ENCODE measurements around the gene MRPL53.
"Not testable (repeated sequence)": the region's sequence is repeated elsewhere in the genome, so short reads cannot be mapped to it uniquely, and the experiment has no call there.

MRPL53 gene

DNA sequence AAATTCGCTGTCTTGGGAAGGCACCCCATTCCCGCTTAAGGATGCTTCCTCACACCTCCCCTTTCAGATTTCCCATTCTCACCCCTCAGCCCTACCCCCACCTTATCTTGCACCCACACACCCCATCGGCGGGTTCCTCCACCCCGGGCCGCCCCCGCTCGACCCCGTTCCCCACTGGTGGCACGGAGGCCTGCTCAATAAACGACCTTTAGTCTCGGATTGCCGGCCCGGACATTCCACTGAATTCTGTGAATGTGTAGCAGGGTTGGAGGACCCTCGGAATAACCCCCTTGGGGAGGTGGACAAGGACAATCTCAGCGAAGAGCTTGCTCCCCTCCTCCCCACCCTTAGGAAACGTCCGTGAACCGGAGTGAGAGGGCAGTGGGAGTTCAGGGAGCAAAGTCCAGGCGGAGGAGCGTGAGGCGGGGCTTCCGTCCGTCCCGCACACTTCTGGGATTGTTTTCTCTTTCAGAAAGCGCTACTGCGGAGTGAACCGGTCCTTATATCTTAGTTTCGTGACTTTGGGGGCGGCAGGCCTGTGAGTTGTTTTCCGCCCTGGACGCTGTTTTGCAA lies 29.8 kb upstream of the MRPL53 start:
- no peak for DNase-seq

DNA sequence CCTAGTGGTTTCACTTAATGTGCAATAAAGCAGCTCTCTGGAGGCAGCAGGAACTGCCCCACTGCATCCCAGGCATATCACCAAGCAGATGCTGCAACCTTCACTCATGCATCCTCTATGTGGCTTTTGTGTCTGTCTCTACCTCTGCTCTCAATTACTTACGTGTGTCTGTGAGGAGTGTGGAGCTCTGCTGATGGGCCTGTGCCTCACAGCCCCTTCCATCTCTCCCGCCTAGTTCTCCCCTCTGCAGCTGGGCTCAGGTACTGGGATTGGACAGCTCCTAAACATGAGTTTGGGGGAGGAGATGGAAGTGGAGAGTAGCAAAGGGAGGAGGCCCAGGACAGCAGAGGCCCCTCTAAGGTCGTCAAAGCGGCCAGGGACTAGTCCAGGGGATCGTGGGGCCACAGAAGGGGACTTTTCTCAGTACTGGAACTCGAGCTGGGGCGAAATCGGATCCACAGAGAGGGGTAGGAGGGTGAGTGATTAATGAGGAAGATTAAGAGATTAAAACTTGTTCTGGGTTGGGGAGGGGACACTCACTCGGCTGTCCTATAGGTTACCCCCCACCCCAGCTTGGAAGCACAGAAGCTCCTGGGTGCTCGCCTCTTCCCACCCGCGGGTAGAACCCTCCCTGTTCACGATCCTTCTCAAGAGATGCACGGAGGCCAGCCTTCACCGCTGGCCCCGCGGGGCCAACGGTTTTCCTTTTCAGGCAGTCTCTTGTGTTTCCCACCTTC lies 29.0 kb upstream of the MRPL53 start:
- no peak for DNase-seq

DNA sequence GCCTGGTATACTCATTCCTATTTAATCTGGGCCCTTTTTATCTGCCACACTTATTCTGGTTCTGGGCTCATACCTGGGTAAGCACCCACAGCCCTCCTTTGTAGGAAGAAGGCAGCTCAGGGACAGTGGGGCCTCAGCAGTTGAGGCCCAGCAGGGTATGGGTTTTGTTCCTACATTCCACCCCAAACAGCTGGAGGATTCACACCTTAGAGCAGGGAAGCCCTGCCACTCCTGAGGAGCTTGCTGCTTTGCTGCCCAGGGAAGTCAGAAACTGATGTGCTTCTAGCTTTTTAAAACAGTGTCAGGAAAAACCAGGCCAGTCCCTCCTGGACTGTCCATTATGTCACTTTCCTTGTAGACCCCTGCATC lies 28.1 kb upstream of the MRPL53 start:
- DNase-seq: no peak

GRCh38 chr2:74499940-74500577 lies 27.6 kb upstream of the MRPL53 start:
- DNase-seq: no peak

- no peak for DNase-seq
These were observed 26.9 kb upstream of the MRPL53 start, which contains the start of gene LBX2 for GRCh38 chr2:74499267-74499939. LBX2 (minus strand) TSS chr2:74499603; CDS start chr2:74499537, 66 bp downstream.

DNA sequence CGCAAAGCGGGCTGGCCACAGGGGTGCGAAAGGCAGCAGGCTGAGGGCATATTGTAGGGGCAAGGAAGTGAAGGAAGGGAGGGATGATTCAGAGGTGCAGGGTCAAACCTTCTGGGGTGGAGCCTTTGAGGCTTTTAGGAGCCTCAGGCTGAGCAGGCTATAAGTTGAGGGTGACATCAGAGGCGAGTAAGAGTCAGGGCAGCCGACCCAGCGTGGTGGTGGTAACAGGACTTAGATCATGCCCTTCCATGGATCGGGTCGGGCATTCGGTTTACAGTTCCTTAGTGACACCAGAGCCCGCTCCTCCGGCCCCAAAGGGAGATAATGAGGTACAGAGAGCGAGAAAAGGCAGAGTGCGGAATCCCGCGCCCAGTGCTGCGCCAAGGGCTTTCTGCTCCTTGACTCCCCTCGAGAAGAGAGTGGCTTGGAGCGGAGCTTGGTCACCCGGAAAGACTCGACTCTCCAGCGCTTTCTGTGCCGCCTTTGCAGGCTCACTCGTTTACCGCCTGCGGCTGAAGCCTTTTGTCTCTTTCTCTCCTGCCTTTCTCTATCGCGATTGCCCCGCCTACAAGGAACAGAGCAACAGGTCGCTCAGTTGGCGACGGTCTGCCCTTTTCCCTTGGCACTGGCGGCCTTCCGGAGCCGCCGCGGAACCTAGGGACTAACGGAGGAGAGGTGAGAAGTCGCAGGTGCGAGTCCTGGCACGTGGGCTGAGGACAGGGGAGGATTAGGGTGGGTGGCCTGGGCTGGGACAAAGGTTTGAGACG lies 26.2 kb upstream of the MRPL53 start:
- DNase-seq: no peak

DNA sequence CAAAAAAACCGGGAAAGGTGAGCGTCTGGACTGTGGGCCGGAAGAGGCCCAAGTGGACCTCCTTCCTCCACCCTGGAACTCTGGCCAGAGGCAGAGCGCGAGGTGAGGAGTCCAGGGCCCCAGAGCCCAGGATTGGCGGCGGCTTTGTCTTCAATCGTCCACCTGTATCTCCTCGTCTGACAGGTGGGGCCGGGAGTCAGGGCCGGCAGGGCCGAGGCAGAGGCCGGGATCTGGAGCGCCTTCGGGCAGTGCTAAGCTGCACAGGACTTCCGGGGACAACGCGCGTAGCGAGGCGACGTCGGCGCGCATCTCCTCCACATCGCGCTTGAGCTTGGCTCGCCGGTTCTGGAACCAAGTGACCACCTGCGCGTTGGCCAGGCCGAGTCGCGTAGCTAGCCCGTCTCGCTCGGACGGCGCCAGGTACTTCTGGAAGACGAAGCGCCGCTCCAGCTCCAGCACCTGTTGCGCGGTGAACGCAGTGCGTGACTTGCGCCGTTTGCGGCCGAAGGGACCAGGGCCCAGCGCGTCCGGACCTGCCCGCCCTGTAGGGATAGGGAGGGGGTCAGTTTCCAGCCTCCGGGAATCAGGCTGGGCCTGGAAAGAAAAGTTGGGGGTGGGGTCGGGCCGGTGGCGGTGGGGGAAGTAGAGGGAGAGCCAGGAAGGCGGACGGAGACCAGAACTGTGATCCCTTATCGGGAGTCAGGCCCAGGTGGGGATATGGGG lies 25.5 kb upstream of the MRPL53 start:
- DNase-seq: no peak

DNA sequence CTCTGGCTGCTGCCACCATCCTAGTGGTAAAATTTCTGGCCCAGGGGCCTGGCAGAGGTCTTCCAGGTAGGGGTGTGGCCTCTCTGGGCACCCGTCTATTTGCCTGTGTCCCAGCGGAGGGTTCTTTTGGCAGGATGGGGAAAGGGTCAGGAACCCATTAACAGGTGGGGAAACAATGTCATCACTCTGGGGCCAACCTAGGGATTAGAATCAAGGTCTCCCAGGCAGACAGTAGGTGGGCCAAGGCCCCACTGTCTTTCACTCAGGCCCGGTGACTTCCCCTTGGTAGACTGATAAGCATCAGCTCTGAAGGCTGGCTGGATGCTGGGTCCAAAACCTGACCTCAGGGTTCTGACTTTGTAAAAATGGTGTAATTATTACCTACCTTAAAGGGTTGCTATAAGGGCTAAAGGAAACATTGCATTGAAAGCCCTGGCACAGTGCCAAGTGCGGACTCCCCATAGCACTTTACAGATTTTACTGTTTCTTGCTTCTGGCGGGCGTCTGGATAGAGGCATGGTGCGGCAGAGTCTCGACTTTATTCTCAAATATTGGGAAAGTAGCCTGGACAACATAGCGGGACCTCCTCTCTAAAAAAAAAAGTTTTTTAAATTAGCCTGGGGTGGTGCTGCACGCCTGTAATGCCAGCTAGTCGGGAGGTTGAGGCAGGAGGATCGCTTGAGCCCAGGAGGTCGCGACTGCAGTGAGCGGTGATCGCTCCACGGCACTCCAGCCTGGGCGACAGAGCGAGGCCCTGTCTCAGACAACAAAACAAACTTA lies 24.7 kb upstream of the MRPL53 start:
- no peak for DNase-seq

DNA sequence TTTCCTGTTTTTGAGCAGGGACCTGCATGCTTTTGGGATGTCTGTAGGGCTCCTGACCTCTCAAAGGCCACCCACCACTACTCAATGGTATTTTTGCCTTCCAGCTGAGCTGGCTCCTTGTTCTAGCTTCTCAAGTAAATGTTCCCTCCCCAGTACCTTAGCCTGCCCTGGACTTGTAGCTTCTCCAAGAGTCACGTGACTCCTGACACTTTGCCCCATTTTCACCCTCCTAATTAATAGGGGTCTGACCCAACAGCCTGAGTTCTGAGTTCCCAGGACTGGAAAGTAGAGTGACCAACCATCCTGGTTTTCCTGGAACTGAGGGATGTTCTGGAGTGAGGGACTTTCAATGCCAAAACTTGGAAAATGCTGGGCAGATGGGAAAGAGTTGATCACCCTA lies 23.0 kb upstream of the MRPL53 start:
- DNase-seq: no peak

GRCh38 chr2:74493546-74493945 lies 21.1 kb upstream of the MRPL53 start:
- no peak for DNase-seq

DNA sequence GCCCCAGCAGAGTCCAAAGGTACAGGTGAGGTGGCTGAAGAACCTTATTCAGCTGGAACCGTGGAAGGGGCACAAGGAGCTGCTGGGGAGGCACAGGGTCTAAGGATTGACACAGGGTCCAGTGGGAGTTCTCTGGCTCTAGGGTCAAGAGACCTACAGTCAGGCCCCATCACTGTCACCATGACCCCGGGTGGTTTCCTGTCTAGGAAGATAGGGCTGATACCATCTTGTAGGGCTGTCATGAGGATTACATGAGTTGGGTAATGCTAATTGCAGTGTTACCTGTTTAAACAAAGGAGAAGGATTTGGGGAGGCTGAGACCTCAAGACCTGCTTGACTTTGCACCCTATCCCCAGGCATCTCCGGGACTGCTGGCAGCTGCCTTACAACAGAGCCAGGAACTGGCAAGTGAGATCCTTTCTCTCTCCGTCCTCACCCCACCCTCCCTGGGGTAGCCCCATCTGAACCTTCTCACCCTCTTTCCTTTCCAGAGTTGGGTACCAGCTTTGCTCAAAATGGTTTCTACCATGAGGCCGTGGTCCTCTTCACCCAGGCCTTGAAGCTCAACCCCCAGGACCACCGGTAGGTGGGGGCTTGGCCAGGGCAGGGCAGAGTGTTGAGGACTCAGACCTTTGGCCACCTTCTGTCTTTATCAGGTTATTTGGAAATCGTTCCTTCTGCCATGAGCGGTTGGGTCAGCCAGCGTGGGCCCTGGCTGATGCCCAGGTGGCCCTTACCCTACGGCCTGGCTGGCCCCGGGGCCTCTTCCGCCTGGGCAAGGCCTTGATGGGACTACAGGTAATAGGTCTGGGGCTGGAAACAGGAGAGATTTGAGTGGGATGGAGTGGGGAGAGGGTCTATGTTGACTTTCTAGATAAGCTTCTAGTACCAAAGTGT lies 19.4 kb upstream of the MRPL53 start:
- DNase-seq: no peak

GRCh38 chr2:74489906-74490305 lies 17.4 kb upstream of the MRPL53 start:
- no peak for DNase-seq

DNA sequence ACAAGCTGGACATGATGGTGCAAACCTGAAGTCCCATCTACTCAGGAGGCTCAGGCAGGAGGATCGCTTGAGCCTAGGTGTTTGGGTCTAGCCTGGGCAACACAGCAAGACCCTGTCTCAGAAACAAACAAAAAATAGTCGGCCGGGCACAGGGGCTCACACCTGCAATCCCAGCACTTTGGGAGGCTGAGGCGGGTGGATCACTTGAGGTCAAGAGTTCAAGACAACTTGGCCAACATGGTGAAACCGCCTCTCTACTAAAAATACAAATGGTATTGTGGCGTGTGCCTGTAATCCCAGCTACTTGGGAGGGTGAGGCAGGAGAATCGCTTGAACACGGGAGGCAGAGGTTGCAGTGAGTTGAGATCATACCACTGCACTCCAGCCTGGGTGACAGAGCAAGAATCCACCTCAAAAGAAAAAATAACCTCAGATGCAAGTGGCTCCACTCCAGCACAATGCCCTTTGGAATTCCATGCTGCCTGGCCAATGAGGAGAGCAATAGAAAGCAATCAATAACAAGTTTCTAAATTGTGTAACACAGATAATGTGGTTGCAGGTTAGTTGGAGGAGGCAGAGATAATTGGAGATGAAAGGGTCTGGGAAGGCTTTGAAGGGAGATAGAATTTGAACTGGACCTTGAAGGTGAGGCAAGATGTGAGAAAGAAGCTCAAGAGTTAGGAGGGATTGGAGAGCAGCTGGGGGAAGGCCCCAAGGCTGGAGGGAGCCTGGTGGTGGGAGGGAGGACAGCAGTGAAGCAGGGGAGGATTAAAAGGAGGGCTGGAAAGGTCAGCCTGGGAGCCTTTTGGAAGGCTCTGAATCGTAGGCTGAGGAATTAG lies 16.4 kb upstream of the MRPL53 start:
- DNase-seq: no peak

DNA sequence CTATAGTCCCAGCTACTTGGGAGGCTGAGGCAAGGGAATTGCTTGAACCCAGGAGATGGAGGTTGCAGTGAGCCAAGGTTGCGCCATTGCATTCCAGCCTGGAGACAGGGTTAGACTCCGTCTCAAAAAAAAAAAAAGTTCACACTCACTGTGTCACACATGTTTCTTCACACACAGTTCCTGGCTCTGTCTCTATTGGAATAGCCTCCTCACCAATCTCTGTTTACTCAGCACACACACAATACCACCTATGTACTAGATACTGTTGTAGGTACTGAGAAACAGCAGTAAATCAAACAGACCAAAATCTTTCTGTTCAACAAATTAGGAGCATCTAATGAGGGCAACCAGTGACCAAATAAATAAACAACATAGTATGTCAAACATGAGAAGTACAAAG lies 13.7 kb upstream of the MRPL53 start:
- DNase-seq: no peak

DNA sequence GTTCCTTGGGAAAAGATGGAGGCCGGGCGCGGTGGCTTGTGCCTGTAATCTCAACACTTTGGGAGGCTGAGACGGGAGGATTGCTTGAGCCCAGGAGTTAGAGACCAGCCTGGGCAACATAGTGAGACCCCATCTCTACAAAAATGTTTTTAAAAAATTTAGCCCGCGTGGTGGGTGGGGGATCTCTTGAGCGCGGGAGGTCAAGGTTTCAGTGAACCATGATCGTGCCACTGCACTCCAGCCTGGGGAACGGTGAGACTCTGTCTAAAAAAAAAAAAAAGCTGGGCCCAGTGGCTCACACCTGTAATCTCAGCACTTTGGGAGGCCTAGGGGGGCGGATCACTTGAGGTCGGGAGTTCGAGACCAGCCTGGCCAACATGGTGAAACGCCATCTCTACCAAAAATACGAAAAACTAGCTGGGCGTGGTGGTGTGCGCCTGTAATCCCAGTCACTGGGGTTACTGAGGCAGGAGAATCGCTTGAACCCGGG lies 11.2 kb upstream of the MRPL53 start:
- not testable (repeated sequence) for DNase-seq

DNA sequence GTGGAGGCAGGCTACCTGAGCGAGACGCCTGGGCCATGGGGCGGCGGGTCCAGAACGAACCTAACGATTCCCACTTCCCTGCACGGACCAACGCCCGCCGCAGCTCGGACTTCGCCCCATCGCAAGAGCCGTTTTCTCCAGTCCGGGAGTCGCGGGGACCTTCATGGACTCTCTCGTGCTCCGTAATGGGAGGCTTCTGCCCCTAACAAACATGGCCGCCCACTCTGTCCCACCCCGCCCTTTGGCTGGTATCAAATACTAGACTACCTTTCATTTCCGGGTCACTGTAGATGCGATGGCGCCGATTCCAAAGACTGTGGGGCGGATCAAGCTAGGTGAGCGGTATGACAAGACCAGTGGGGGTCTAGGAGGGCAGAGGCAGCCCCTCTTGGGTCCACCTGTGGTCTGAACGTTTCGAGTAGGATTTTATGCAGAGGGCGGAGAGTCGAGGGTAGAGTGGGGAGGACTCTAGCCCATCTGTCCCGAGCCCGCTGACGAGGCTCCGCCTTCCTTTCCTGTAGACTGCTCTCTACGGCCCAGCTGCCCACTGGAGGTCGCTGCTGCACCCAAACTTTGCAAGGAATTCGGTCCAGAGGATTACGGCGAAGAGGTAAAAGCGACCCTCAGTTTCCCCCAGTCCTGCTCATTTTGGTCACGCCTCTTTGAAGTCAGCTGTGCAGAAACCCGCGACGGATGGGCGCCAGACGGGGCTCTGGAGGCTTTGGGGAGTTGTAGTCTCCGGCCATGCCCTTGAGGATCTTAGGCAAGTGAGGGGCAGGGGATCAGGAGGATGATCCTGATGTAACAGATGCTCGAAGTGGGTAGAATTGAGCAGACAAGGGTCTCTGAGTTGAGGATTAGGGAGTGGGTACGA lies 10.6 kb upstream of the MRPL53 start, which contains the start of the genes CCDC142 and TTC31:
Gene CCDC142 (minus strand): TSS at position 198 of the 874 bp plus-strand sequence. CDS start 161 bp downstream, at position 37.
Gene TTC31 (plus strand): TSS at position 281 of the 874 bp plus-strand sequence. CDS start 15 bp downstream, at position 296.
- peak; percentile 98 for DNase-seq

- DNase-seq: peak; percentile 49
These were observed 9.7 kb upstream of the MRPL53 start for GRCh38 chr2:74481961-74482800.

Measured in femur (tissue), 1 donor.